H1 (cell line): Measurements from ENCODE around the gene GJB6. TPM values are rescaled to one million over a fixed set of nuclear protein-coding genes. Genes with fewer than 3 reads are reported as not detected.

Experiments
- CTCF ChIA-PET: fragments of 300-600 bp; sonication (Branson Sonifier 250); formaldehyde crosslinking; loops from one replicate; lab custom pipeline; 2021; ENCODE audit not compliant: partially characterized antibody; lab: Charles Lee
- POLR2A ChIA-PET: fragments of 300-600 bp; sonication (Branson Sonifier 250); formaldehyde crosslinking; loops from one replicate; lab custom pipeline; 2021; ENCODE audit warnings: inconsistent platforms; ENCODE audit not compliant: partially characterized antibody; lab: Charles Lee
- DNase-seq, 2 experiments: peaks; one replicate each; pipeline versions ENCODE4 v3.0.0 to v3.0.0-alpha.2; 2010 to 2022; ENCODE audit warnings: low spot score in 2 of 2, low read depth in 1 of 2, mixed read lengths in 1 of 2
- FAIRE-seq: peaks from 2 replicates; lab custom pipeline; 2011; peaks lifted over from hg19 to GRCh38; lab: Jason Lieb, UNC
- H2AFZ ChIP-seq: 2 replicates; pipeline ENCODE4 v1.8.1; 2012; ENCODE audit warnings: low read length, inconsistent platforms
- H2AK5ac ChIP-seq: 2 replicates; pipeline ENCODE4 v1.6.1; 2013; ENCODE audit warnings: low read depth, low read length
- H2BK120ac ChIP-seq: replicated peaks from 2 replicates; pipeline ENCODE3; 2013; ENCODE audit warnings: low read depth, low read length, inconsistent platforms
- H2BK12ac ChIP-seq: 2 replicates; pipeline ENCODE4 v1.6.1; 2013; ENCODE audit warnings: low read depth, low read length
- H2BK15ac ChIP-seq: 2 replicates; pipeline ENCODE4 v1.6.1; 2013; ENCODE audit warnings: low read length
- H2BK20ac ChIP-seq: 2 replicates; pipeline ENCODE4 v1.6.1; 2013; ENCODE audit warnings: low read length
- H2BK5ac ChIP-seq: 2 replicates; pipeline ENCODE4 v1.6.1; 2013; ENCODE audit warnings: low read depth, low read length
- H3K14ac ChIP-seq: 2 replicates; pipeline ENCODE4 v1.6.1; 2013; ENCODE audit warnings: inconsistent platforms; ENCODE audit not compliant: insufficient read length
- H3K18ac ChIP-seq: 2 replicates; pipeline ENCODE4 v1.6.1; 2013; ENCODE audit warnings: low read length; ENCODE audit errors: extremely low read depth
- H3K23ac ChIP-seq: 2 replicates; pipeline ENCODE4 v1.6.1; 2013; ENCODE audit warnings: inconsistent platforms; ENCODE audit not compliant: insufficient read length
- H3K23me2 ChIP-seq: 2 replicates; pipeline ENCODE4 v1.6.1; 2013; ENCODE audit warnings: low read depth, low read length
- H3K27ac ChIP-seq: 2 replicates; pipeline ENCODE4 v1.6.1; 2011; ENCODE audit warnings: low read depth, low read length, inconsistent platforms
- H3K27me3 ChIP-seq, 4 experiments: replicated peaks in 1 of 4; 1 replicate in 1 of 4; 2 replicates in 3 of 4; pipeline versions ENCODE4 v1.6.1 to v1.8.1; 2011 to 2013; ENCODE audit warnings: low read length in 3 of 4, mild to moderate bottlenecking in 3 of 4, inconsistent platforms in 2 of 4, mixed read lengths in 2 of 4, moderate library complexity in 1 of 4; ENCODE audit not compliant: control insufficient read depth in 3 of 4, insufficient read depth in 3 of 4; ENCODE audit errors: extremely low read depth in 1 of 4
- H3K36me3 ChIP-seq, 4 experiments: 2 replicates each; pipeline versions ENCODE4 v1.6.1 to v1.8.1; 2011 to 2013; ENCODE audit warnings: mild to moderate bottlenecking in 4 of 4, low read length in 3 of 4, moderate library complexity in 2 of 4, control low read depth in 1 of 4, inconsistent platforms in 1 of 4; ENCODE audit not compliant: insufficient read depth in 4 of 4, control insufficient read depth in 2 of 4
- H3K4ac ChIP-seq: replicated peaks from 2 replicates; pipeline ENCODE3; 2013; ENCODE audit warnings: low read length, low read depth, mixed read lengths, inconsistent platforms; ENCODE audit not compliant: insufficient read length
- H3K4me1 ChIP-seq, 4 experiments: replicated peaks in 1 of 4; 1 replicate in 1 of 4; 2 replicates in 3 of 4; pipeline versions ENCODE4 v1.6.1 to v1.8.1; 2011 to 2013; ENCODE audit warnings: low read length in 3 of 4, inconsistent platforms in 2 of 4, mixed read lengths in 1 of 4; ENCODE audit not compliant: insufficient read depth in 4 of 4, control insufficient read depth in 3 of 4
- H3K4me2 ChIP-seq, 2 experiments: 2 replicates each; pipeline versions ENCODE4 v1.6.1 to v1.8.1; 2011 to 2013; ENCODE audit warnings: low read depth in 2 of 2, low read length in 2 of 2, control low read depth in 1 of 2, inconsistent platforms in 1 of 2, mild to moderate bottlenecking in 1 of 2; ENCODE audit not compliant: insufficient read depth in 1 of 2
- H3K4me3 ChIP-seq, 4 experiments: fragments of 200-600, 300-600 bp in 1 of 4; sonication (generic), shearing (Covaris generic), sonication (Bioruptor Twin) in 1 of 4; 2 replicates each; pipeline versions ENCODE4 v1.5.1 to v1.8.1; 2011 to 2016; ENCODE audit warnings: low read length in 4 of 4, low read depth in 3 of 4, control low read depth in 2 of 4, inconsistent platforms in 2 of 4, mild to moderate bottlenecking in 2 of 4, mixed read lengths in 1 of 4, moderate library complexity in 1 of 4; ENCODE audit not compliant: insufficient read depth in 2 of 4; ENCODE audit errors: extremely low read depth in 1 of 4
- H3K56ac ChIP-seq: replicated peaks from 2 replicates; pipeline ENCODE3; 2013; ENCODE audit warnings: low read depth, mild to moderate bottlenecking, mixed read lengths, low read length, inconsistent platforms; ENCODE audit not compliant: insufficient read length
- H3K79me1 ChIP-seq: 2 replicates; pipeline ENCODE4 v1.6.1; 2013; ENCODE audit warnings: low read depth, low read length, control low read depth
- H3K79me2 ChIP-seq, 2 experiments: 2 replicates each; pipeline versions ENCODE4 v1.6.1 to v1.8.1; 2012 to 2013; ENCODE audit warnings: low read length in 2 of 2, mild to moderate bottlenecking in 2 of 2, inconsistent platforms in 1 of 2; ENCODE audit not compliant: insufficient read depth in 2 of 2, control insufficient read depth in 1 of 2
- H3K9ac ChIP-seq, 4 experiments: replicated peaks in 1 of 4; 1 replicate in 1 of 4; 2 replicates in 3 of 4; pipeline versions ENCODE4 v1.6.1 to v1.8.1; 2011 to 2013; ENCODE audit warnings: low read depth in 3 of 4, low read length in 3 of 4, control low read depth in 2 of 4, mild to moderate bottlenecking in 2 of 4, moderate library complexity in 2 of 4, inconsistent platforms in 1 of 4; ENCODE audit errors: extremely low read depth in 1 of 4
- H3K9me3 ChIP-seq, 2 experiments: 2 replicates each; pipeline versions ENCODE4 v1.6.1 to v1.8.1; 2012 to 2013; ENCODE audit warnings: mild to moderate bottlenecking in 2 of 2, moderate library complexity in 2 of 2, control low read depth in 1 of 2, inconsistent platforms in 1 of 2, low read depth in 1 of 2, low read length in 1 of 2, mixed read lengths in 1 of 2; ENCODE audit not compliant: insufficient read depth in 2 of 2
- H4K20me1 ChIP-seq, 2 experiments: replicated peaks in 1 of 2; 2 replicates each; pipeline versions ENCODE3 to v1.8.1; 2011 to 2013; ENCODE audit warnings: inconsistent platforms in 2 of 2, low read length in 2 of 2, mild to moderate bottlenecking in 1 of 2; ENCODE audit not compliant: insufficient read depth in 2 of 2, control insufficient read depth in 1 of 2
- H4K5ac ChIP-seq: 2 replicates; pipeline ENCODE4 v1.6.1; 2013; ENCODE audit warnings: low read length, low read depth, mixed read lengths, inconsistent platforms; ENCODE audit not compliant: insufficient read length
- H4K8ac ChIP-seq: 2 replicates; pipeline ENCODE4 v1.8.0; 2013; ENCODE audit warnings: mild to moderate bottlenecking, moderate library complexity, low read length, inconsistent platforms; ENCODE audit not compliant: insufficient read depth; ENCODE audit errors: extremely low read depth
- H4K91ac ChIP-seq: replicated peaks from 2 replicates; pipeline ENCODE3; 2013; ENCODE audit warnings: low read length, mixed read lengths, inconsistent platforms; ENCODE audit not compliant: insufficient read length
- EGR1 ChIP-seq: IDR thresholded peaks from 2 replicates; pipeline ENCODE4 v1.6.1; 2011; ENCODE audit warnings: low read depth, low read length, borderline replicate concordance
- WGBS, 2 experiments: shearing (Covaris generic) in 1 of 2; methylation state at CpG; one replicate each; pipeline versions ENCODE4 v1.1.6 to v1.1.7; 2013 to 2015; ENCODE audit warnings: low lambda C conversion rate in 2 of 2, mixed read lengths in 2 of 2, inconsistent platforms in 1 of 2, low coverage in 1 of 2, missing lambda C conversion rate in 1 of 2; ENCODE audit not compliant: insufficient replicate concordance in 2 of 2, insufficient coverage in 1 of 2, insufficient read length in 1 of 2; ENCODE audit errors: extremely low coverage in 1 of 2, missing lambda C conversion rate in 1 of 2; 5-methylcytosine and 5-hydroxymethylcytosine counted together
- polyA plus RNA-seq, 7 experiments: library from polyadenylated mRNA; depleted of rRNA in 3 of 7; stranded (reverse) in 5 of 7; unstranded in 2 of 7; fragments of >200 nt in 5 of 7; fragments of 200-250 nt in 2 of 7; gene quantifications; 1 replicate in 5 of 7; 2 replicates in 1 of 7; 4 replicates in 1 of 7; pipeline versions ENCODE4 v1.2.1 to v1.2.3, GENCODE V29; 2011 to 2013; ENCODE audit warnings: missing spikeins in 2 of 7, mixed read lengths in 2 of 7
- total RNA-seq: library from RNA; stranded (reverse); fragmentation: NEBNext Ultra II Directional; extraction: Animal tissue kit (Norgen Biotek cat#: 25700); gene quantifications from 2 replicates; pipeline ENCODE4 v1.2.1, GENCODE V29; 2021
- TF ChIP-seq, protein P1 (sequence below): IDR thresholded peaks from 2 replicates; pipeline ENCODE4 v1.6.1; 2012; ENCODE audit warnings: inconsistent platforms

GJB6 gene
- total and polyA plus RNA-seq, 2 of the 8 experiments (the other 6 are each of a cell fraction or from before 2014, with no cell fraction given) = not detected

- peaks cover 0 to 13% (median 5%) of the 10 kb centered on the region in 4 experiments; a peak in 6 of 7 replicates for H3K4me1 ChIP-seq
- no peaks in the 10 kb centered on the region; a peak in 1 of 8 replicates for H3K36me3 ChIP-seq
- no peak overlapping the region for H3K56ac ChIP-seq
- H3K4ac ChIP-seq = no peak overlapping the region
- CTCF ChIA-PET = interaction anchor here (0.7 to 2.0 kb wide), 8 partner anchors 9 to 299 kb away, joined by 3 to 7 read pairs (median 4); no protein-coding TSS in a partner anchor
- no peak for FAIRE-seq
- H3K23me2 ChIP-seq = peaks cover 6% of the 10 kb centered on the region; the same call in 1 of the 2 replicates
- H3K9ac ChIP-seq = no peak overlapping the region
- H4K20me1 ChIP-seq = peaks cover 0 to 9% of the 10 kb centered on the region in 2 experiments
- H2AK5ac ChIP-seq = no peak overlapping the region
- no peak for DNase-seq
- POLR2A ChIA-PET = no interaction called here
- H2BK12ac ChIP-seq = no peak overlapping the region
- no peak overlapping the region for H3K27ac ChIP-seq
- no peaks in the 10 kb centered on the region; the same call in 1 of the 2 replicates for H3K79me1 ChIP-seq
- no peak overlapping the region for H2BK120ac ChIP-seq
- peak overlapping the region in 3 of 4 experiments; percentile 7 to 63 (median 47); a peak in 6 of 8 replicates for H3K4me3 ChIP-seq
- peak overlapping the region; percentile 59 to 79 for H3K4me2 ChIP-seq
- no peaks in the 10 kb centered on the region for H3K79me2 ChIP-seq
- H4K5ac ChIP-seq = no peak overlapping the region
- H2BK15ac ChIP-seq = no peak overlapping the region
- H3K9me3 ChIP-seq = no peaks in the 10 kb centered on the region
- no peak overlapping the region for H2BK5ac ChIP-seq
- H2AFZ ChIP-seq = no peak overlapping the region
- H3K18ac ChIP-seq = no peak overlapping the region
- H2BK20ac ChIP-seq = no peak overlapping the region
- WGBS, 2 experiments = 20% methylated on average over 27 of the region's 27 CpGs; no CpG with 5 or more reads in 1 of the 2 experiments
- no peak overlapping the region for H4K8ac ChIP-seq
- H3K27me3 ChIP-seq = peaks cover 52 to 82% (median 77%) of the 10 kb centered on the region in 4 experiments
- no peak overlapping the region for H4K91ac ChIP-seq
- H3K23ac ChIP-seq = no peak overlapping the region
- H3K14ac ChIP-seq = no peak overlapping the region
- TF ChIP-seq, protein P1, sequence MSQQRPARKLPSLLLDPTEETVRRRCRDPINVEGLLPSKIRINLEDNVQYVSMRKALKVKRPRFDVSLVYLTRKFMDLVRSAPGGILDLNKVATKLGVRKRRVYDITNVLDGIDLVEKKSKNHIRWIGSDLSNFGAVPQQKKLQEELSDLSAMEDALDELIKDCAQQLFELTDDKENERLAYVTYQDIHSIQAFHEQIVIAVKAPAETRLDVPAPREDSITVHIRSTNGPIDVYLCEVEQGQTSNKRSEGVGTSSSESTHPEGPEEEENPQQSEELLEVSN = no peak
- TF ChIP-seq EGR1 = no peak
These were observed 38.0 kb downstream of the GJB6 start for GRCh38 chr13:20193907-20194631.
